Fibroblast of the aortic adventitia (primary cell): ENCODE results near the gene WNT8B. TPM values are rescaled to one million over a fixed set of nuclear protein-coding genes. Genes with fewer than 3 reads are reported as not detected.
A peak's percentile ranks its signal among the peaks of the same experiment; 100 is the strongest.

ENCODE experiments used
- DNase-seq: peaks from one replicate; pipeline ENCODE4 v3.0.0-alpha.2; 2010; ENCODE audit warnings: low read depth
- H3K4me3 ChIP-seq: 2 replicates; pipeline ENCODE4 v1.5.1; 2011; ENCODE audit warnings: low read depth, mild to moderate bottlenecking, control low read depth, low read length, moderate library complexity
- CTCF ChIP-seq: IDR thresholded peaks from 2 replicates; pipeline ENCODE4 v1.5.1; 2011; ENCODE audit warnings: mild to moderate bottlenecking, low read length, control low read depth, inconsistent platforms; ENCODE audit not compliant: insufficient read depth
- total RNA-seq: library from RNA; depleted of rRNA; stranded (reverse); fragments of >200 nt; gene quantifications from 2 replicates; pipeline ENCODE4 v1.2.3, GENCODE V29; 2012; ENCODE audit warnings: low replicate concordance

WNT8B gene
- total RNA-seq, 1 donor, result not detected

DNA sequence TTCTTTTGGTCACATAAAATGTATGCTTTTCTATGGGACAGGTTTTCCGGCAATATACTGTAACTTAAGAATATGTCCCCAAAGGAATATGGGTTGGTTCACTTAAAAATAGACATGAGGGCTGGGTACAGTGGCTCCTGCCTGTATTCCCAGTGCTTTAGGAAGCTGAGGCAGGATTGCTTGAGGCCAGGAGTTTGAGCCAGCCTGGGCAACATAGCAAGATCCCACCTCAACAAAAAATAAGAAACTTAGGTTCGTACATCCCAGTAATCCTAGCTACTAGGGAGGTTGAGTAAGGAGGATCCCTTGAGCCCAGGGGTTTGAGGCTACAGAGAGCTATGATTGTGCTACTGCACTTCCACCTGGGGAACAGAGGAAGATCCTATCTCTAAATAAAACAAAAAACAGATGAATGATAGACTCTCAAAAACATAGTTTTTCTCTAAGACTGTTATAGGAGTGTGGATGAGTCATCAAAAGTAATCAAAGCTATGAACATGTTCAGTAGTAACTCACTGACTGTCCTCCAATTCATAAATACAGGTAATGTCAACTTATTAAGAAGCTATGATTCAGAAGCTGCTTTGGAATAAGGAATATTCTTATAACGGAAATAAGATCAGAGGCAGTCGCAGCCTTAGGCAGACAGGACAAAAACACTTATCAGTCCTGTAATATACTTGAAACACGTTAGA lies 59.4 kb downstream of the WNT8B start:
- no peak for DNase-seq
- no peak for TF ChIP-seq CTCF

DNA sequence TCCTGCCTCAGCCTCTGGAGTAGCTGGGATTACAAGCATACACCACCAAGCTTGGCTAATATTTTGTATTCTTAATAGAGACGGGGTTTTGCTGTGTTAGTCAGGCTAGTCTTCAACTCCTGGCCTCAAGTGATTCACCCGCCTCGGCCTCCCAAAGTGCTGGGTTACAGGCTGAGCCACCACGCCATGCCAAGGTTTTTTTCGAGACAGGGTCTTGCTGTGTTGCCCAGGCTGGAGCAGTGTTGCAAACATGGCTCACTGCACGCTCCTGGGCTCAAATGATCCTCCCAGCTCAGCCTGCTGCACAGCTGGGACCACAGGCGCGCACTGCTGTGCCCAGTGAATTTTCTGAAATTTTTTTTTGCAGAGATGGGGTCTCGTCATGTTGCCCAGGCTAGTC lies 60.1 kb downstream of the WNT8B start:
- H3K4me3 ChIP-seq, result no peak overlapping the region
- no peak for TF ChIP-seq CTCF

More for the DNA sequence above, 59.4 kb downstream of the WNT8B start:
- no peak overlapping the region for H3K4me3 ChIP-seq

GRCh38 chr10:100524206-100524605 lies 61.4 kb downstream of the WNT8B start:
- DNase-seq, result no peak
- H3K4me3 ChIP-seq, result no peak overlapping the region
- no peak for TF ChIP-seq CTCF

More for the DNA sequence above, 60.1 kb downstream of the WNT8B start:
- DNase-seq, result no peak

GRCh38 chr10:100524638-100525037 lies 61.8 kb downstream of the WNT8B start:
- no peak for TF ChIP-seq CTCF
- DNase-seq, result no peak
- no peak overlapping the region for H3K4me3 ChIP-seq

- peak overlapping the region; percentile 96 for H3K4me3 ChIP-seq
- no peak for TF ChIP-seq CTCF
- no peak for DNase-seq
Measured at GRCh38 chr10:100528123-100528886, 65.5 kb downstream of the WNT8B start.

DNA sequence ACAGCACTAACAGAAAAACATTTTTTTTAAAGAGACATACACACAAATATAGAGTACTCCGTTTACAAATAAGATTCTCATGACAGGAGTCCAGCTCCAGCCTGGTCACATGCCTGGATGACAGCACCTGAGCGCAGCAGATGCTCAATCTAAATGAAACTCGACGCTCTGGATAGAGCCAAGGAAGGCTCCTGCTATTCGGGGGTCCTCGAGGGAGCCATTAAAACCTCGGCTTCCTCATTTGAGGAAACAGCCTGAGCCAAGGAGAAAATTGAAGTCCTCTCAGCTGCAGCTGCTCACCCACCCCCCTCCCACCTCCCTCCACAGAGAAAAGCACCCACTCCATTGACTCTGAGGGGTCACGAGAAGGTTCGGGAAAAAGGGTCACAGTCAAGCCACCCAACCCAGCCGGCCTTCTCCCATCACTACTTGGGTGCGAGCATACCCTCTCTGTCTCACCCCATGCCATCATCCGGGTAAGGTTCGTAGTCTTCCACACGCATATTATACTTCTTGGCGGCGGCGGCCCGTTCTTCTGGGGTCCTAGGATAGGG lies 66.2 kb downstream of the WNT8B start:
- no peak for TF ChIP-seq CTCF
- DNase-seq, result no peak

More for the DNA sequence above, 66.2 kb downstream of the WNT8B start:
- H3K4me3 ChIP-seq, result peak overlapping the region; percentile 96
